ENCODE data around the gene VAMP5.
A peak's percentile ranks its signal among the peaks of the same experiment; 100 is the strongest.

The VAMP5 gene

DNA sequence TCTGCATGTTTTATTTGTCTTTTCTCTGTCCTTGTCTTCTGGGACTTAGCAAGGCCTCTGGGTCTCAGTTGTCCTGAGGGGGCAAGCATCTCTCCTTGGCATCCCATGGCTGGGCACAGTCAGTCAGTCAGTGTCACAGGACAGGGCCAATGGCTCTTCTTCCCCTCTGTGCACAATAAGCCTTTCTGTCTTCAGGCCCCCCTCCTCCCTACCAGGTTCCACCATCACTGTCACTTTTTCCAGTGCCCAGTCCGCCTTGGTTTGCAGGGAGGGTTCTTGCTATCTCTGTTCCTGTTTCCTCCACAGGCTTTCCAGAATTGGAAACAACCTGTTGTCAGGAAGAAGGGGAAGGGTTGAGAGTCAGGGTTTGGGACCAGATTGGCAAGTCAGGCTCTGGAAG lies 1.7 kb upstream of the VAMP5 start:
- H3K27me3 ChIP-seq (ENCODE audit: insufficient read depth, low read length, poor library complexity): peaks cover 22% of the 10 kb centered on the region
- 0 out of 2 replicates have a peak overlapping the region, but pooled peaks have one; percentile 2 for H2AFZ ChIP-seq (ENCODE audit: low read depth, low read length)
- no peak for DNase-seq
- peaks cover 24% of the 10 kb centered on the region for H3K4me1 ChIP-seq (ENCODE audit: insufficient read depth, low read length)
- H3K9me3 ChIP-seq (ENCODE audit: insufficient read depth, low read length, severe bottlenecking): no peaks in the 10 kb centered on the region
- H3K4me2 ChIP-seq (ENCODE audit: insufficient read depth, low read length): no peak overlapping the region
- H3K36me3 ChIP-seq (ENCODE audit: insufficient read depth, low read length): no peaks in the 10 kb centered on the region
- H3K9ac ChIP-seq (ENCODE audit: low read depth, low read length): no peak overlapping the region
- TF ChIP-seq EZH2 (IDR thresholded peaks at IDR 0.05; ENCODE audit: borderline replicate concordance, low read depth, low read length, severe bottlenecking): no peak
- TF ChIP-seq, protein P1, sequence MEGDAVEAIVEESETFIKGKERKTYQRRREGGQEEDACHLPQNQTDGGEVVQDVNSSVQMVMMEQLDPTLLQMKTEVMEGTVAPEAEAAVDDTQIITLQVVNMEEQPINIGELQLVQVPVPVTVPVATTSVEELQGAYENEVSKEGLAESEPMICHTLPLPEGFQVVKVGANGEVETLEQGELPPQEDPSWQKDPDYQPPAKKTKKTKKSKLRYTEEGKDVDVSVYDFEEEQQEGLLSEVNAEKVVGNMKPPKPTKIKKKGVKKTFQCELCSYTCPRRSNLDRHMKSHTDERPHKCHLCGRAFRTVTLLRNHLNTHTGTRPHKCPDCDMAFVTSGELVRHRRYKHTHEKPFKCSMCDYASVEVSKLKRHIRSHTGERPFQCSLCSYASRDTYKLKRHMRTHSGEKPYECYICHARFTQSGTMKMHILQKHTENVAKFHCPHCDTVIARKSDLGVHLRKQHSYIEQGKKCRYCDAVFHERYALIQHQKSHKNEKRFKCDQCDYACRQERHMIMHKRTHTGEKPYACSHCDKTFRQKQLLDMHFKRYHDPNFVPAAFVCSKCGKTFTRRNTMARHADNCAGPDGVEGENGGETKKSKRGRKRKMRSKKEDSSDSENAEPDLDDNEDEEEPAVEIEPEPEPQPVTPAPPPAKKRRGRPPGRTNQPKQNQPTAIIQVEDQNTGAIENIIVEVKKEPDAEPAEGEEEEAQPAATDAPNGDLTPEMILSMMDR (IDR thresholded peaks at IDR 0.05; ENCODE audit: borderline replicate concordance, extremely low read depth, low read length, poor library complexity, severe bottlenecking): no peak
- no peak overlapping the region for H3K4me3 ChIP-seq (ENCODE audit: low read depth in 1 of 2, low read length in 2 of 2)
- no peaks in the 10 kb centered on the region for H4K20me1 ChIP-seq (ENCODE audit: insufficient read depth, low read length)
- H3K79me2 ChIP-seq (ENCODE audit: insufficient read depth, low read length): peaks cover 10% of the 10 kb centered on the region; the same call in 1 of the 2 replicates
- no peak overlapping the region for H3K27ac ChIP-seq (ENCODE audit: low read length)
- no peak for ATAC-seq (ENCODE audit: insufficient read depth, low read depth)

DNA sequence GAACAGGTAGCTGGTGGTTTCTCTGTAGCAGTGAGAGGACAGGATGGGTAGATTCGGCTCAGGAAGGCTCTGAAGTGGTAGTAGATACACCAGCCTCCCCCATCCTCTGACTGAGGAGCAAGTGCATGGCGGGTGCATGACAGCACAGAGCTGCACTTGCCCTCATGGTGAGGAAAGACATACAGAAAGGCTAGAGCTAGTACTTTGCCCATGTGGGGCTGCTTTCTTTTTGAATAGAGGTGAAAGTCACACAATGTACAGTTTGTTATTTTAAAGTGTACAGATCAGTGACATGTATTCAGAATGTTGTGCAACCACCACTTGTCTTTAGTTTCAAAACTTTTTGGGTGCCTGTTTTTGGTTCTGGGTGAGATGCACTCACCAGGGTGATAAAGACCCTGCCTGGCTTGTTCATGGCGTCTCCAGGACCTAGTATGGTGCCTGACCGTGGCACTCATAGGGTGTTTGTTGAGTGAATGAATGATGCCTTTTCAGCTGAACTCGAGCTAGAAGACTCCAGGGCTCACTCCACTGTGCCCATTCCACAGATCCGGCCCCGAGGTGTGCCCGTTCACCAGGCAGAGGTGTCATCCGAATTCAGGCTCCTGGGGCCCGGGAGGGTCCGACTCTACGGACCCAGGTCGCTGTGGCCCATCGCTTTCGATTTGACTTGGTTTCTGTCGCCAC lies 421 bp upstream of the VAMP5 start:
- no peak for DNase-seq
- Histone ChIP-seq H3K4me2 (ENCODE audit: insufficient read depth, low read length) (peak overlapping the region; percentile 86), H3K9me3 (ENCODE audit: insufficient read depth, low read length, severe bottlenecking) (no peaks in the 10 kb centered on the region), H3K4me1 (ENCODE audit: insufficient read depth, low read length) (peaks cover 29% of the 10 kb centered on the region), H3K27me3 (ENCODE audit: insufficient read depth, low read length, poor library complexity) (peaks cover 11% of the 10 kb centered on the region), H4K20me1 (ENCODE audit: insufficient read depth, low read length) (no peaks in the 10 kb centered on the region), H3K79me2 (ENCODE audit: insufficient read depth, low read length) (peaks cover 10% of the 10 kb centered on the region; the same call in 1 of the 2 replicates), H3K9ac (ENCODE audit: low read depth, low read length) (peak overlapping the region; percentile 75), H3K4me3 (ENCODE audit: low read depth in 1 of 2, low read length in 2 of 2) (peak overlapping the region; percentile 28 to 80; a peak in 3 of 4 replicates), H3K36me3 (ENCODE audit: insufficient read depth, low read length) (no peaks in the 10 kb centered on the region), H2AFZ (ENCODE audit: low read depth, low read length) (peak overlapping the region; percentile 89), H3K27ac (ENCODE audit: low read length) (peak overlapping the region; percentile 62)
- ATAC-seq (ENCODE audit: insufficient read depth, low read depth): peak; percentile 15; the same call in 2 of the 3 replicates
- TF ChIP-seq, protein P1 (IDR thresholded peaks at IDR 0.05; ENCODE audit: borderline replicate concordance, extremely low read depth, low read length, poor library complexity, severe bottlenecking): no peak
- no peak for TF ChIP-seq EZH2 (IDR thresholded peaks at IDR 0.05; ENCODE audit: borderline replicate concordance, low read depth, low read length, severe bottlenecking)

DNA sequence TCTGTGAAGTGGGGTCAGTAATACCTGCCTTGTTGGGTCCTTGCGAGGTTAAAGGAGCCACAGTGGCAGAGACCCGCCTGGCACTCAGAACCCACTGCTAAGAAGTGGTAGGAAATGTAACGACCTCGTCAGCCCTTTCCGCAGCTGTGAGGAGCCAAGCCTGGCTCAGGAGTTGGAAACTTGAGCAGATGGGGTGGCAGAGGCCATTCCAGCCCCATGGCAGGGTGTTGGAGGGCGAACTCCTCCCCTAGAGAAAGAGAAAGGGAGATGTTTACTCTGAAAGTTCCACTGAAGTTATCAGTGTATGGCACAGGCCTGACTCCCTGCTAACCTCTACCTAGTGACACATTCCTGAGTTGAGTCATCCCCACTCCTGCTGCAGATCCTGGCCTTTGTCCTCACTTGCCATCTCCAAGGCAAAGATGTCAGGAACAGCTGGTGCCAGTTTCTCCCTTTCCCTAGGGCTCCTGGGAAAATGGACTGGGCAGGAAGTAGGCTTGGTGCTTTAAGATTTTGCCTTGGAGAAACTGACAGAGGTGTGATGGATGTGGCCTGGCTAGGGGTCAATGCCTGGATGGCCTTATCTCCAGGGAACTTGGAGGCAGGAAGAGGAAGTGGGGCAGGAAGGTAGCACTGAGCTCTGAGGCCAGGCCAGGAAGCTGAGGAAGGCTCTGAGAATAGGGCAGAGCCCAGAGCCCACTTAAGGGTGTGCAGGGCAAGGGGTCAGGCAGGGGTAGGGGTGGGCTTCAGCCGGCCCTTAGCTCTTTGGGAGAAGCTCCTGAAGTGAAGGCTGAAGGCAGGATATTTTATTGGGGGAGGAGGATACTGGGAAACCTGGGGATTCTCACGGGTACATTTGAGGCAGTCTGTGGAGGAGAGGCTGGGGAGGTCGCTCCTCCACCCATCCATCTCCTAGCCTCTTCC lies 888 bp downstream of the VAMP5 start:
- peak overlapping the region; percentile 28 to 80; a peak in 3 of 4 replicates for H3K4me3 ChIP-seq (ENCODE audit: low read depth in 1 of 2, low read length in 2 of 2)
- no peak for TF ChIP-seq EZH2 (IDR thresholded peaks at IDR 0.05; ENCODE audit: borderline replicate concordance, low read depth, low read length, severe bottlenecking)
- TF ChIP-seq, protein P1 (IDR thresholded peaks at IDR 0.05; ENCODE audit: borderline replicate concordance, extremely low read depth, low read length, poor library complexity, severe bottlenecking): no peak
- peak overlapping the region; percentile 75 for H3K9ac ChIP-seq (ENCODE audit: low read depth, low read length)
- ATAC-seq (ENCODE audit: insufficient read depth, low read depth): peak; percentile 70
- H3K27ac ChIP-seq (ENCODE audit: low read length): peak overlapping the region; percentile 70
- peak; percentile 58 for DNase-seq
- H4K20me1 ChIP-seq (ENCODE audit: insufficient read depth, low read length): 0 out of 2 replicates have a peak, but pooled peaks cover 3% of the 10 kb centered on the region
- peaks cover 10% of the 10 kb centered on the region; the same call in 1 of the 2 replicates for H3K79me2 ChIP-seq (ENCODE audit: insufficient read depth, low read length)
- peak overlapping the region; percentile 65 for H2AFZ ChIP-seq (ENCODE audit: low read depth, low read length)
- H3K4me1 ChIP-seq (ENCODE audit: insufficient read depth, low read length): peaks cover 29% of the 10 kb centered on the region
- H3K4me2 ChIP-seq (ENCODE audit: insufficient read depth, low read length): peak overlapping the region; percentile 86
- H3K27me3 ChIP-seq (ENCODE audit: insufficient read depth, low read length, poor library complexity): peaks cover 3% of the 10 kb centered on the region
- H3K9me3 ChIP-seq (ENCODE audit: insufficient read depth, low read length, severe bottlenecking): no peaks in the 10 kb centered on the region
- H3K36me3 ChIP-seq (ENCODE audit: insufficient read depth, low read length): no peaks in the 10 kb centered on the region
